ENCODE data around the gene RNASEH1. TPM values are rescaled to one million over a fixed set of nuclear protein-coding genes. Genes with fewer than 3 reads are reported as not detected.
A peak's percentile ranks its signal among the peaks of the same experiment; 100 is the strongest.

The RNASEH1 gene
- total and polyA plus RNA-seq, 2 of the 13 experiments (the other 11 are each of a cell fraction or from before 2014, with no cell fraction given), result 14.5 to 57.4 TPM

- TF ChIP-seq HNF1A (IDR thresholded peaks at IDR 0.05; ENCODE audit: low read depth) (no peak; the same call in 1 of the 2 replicates), HNF1A (CRISPR knock-in tag; IDR thresholded peaks at IDR 0.05; ENCODE audit: borderline replicate concordance) (no peak; the same call in 1 of the 2 replicates), EZH2 (conservative IDR thresholded peaks at IDR 0.05; ENCODE audit: low read depth, low read length) (no peak), PBX2 (CRISPR knock-in tag; IDR thresholded peaks at IDR 0.05) (no peak), ZNF629 (CRISPR knock-in tag; conservative IDR thresholded peaks at IDR 0.05) (no peak), DDIT3 (CRISPR knock-in tag; IDR thresholded peaks at IDR 0.05) (no peak), ZBTB4 (CRISPR knock-in tag; IDR thresholded peaks at IDR 0.05; ENCODE audit: borderline replicate concordance) (peak; percentile 65; the same call in 1 of the 2 replicates), CENPT (CRISPR knock-in tag; IDR thresholded peaks at IDR 0.05; ENCODE audit: low read depth) (no peak), FLYWCH1 (CRISPR knock-in tag; IDR thresholded peaks at IDR 0.05) (no peak), FOXA3 (CRISPR knock-in tag; IDR thresholded peaks at IDR 0.05) (peak; percentile 30), SYNCRIP (IDR thresholded peaks at IDR 0.05; ENCODE audit: insufficient read depth, low read depth, low read length) (no peak), NR2C2 (CRISPR knock-in tag; IDR thresholded peaks at IDR 0.05; ENCODE audit: borderline replicate concordance) (peak; percentile 70), HNRNPUL1 (IDR thresholded peaks at IDR 0.05; ENCODE audit: low read depth, low read length) (no peak), HBP1 (CRISPR knock-in tag; IDR thresholded peaks at IDR 0.05; ENCODE audit: low read depth) (no peak)
These were observed 47.1 kb upstream of the RNASEH1 start (continued) for GRCh38 chr2:3604991-3605961.

All from HepG2 (cell line).